Measurements from ENCODE around the gene NAP1L1.
A peak's percentile ranks its signal among the peaks of the same experiment; 100 is the strongest.

The NAP1L1 gene

DNA sequence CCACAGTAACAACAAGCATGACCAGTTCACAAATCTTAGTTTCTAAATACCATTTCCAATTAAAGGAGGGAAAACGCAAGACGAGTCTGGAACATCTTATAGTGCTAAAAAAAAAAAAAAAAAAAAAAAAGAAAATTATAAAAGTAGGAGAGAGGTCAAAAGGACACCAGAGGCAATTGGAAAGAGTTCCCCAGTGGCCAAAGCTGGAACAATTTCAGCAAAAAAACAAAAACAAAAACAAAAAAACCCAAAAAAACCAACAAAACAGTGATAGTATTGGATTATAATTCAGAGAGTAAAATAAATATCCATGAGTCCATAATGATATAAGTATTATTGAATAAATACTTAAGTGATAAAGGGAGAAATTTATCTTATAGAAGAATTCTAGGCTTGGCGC lies 10.3 kb upstream of the NAP1L1 start:
- DNase-seq (ENCODE audit: low read depth, low spot score), result no peak
- no peak for TF ChIP-seq EZH2 (IDR thresholded peaks at IDR 0.05)
- no peak for TF ChIP-seq POLR2AphosphoS5 (IDR thresholded peaks at IDR 0.05; ENCODE audit: borderline replicate concordance, low read depth, low read length)
- TF ChIP-seq FOXP2 (optimal IDR thresholded peaks at IDR 0.05; ENCODE audit: control extremely low read depth, extremely low read length, insufficient read depth), result no peak

DNA sequence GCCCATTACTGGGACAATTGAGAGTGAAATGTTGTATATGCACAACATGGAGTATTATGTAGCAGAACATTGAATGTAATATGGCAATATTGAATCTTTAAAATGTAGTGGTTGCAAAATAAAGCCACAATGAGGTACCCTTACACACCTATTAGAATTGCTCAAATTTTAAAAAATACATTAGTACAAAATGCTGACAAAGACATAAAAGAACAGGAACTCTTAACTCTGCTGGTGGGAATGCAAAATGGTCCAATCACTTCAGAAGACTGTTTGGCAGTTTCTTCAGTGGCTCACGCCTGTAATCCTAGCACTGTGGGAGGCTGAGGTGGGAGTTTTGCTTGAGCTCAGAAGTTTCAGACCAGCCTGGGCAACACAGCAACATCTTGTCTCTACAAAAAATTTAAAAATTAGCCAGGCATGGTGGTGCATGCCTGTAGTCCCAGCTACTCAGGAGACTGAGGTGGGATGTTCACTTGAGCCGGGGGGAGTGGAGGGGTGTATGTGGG lies 6.8 kb upstream of the NAP1L1 start:
- TF ChIP-seq POLR2AphosphoS5 (IDR thresholded peaks at IDR 0.05; ENCODE audit: borderline replicate concordance, low read depth, low read length) (no peak), FOXP2 (optimal IDR thresholded peaks at IDR 0.05; ENCODE audit: control extremely low read depth, extremely low read length, insufficient read depth) (no peak), EZH2 (IDR thresholded peaks at IDR 0.05) (no peak)
- no peak overlapping the region for H3K27ac ChIP-seq
- no peak for DNase-seq (ENCODE audit: low read depth, low spot score)
- no peak overlapping the region for H3K4me3 ChIP-seq
- no peaks in the 10 kb centered on the region for H3K9me3 ChIP-seq (ENCODE audit: low read depth, low read length)
- no peaks in the 10 kb centered on the region for H3K36me3 ChIP-seq (ENCODE audit: insufficient read depth, low read length)
- H3K9ac ChIP-seq (ENCODE audit: insufficient read length), result no peak overlapping the region

More for the DNA sequence above, 10.3 kb upstream of the NAP1L1 start:
- H3K4me3 ChIP-seq, result no peak overlapping the region
- H3K9me3 ChIP-seq (ENCODE audit: low read depth, low read length), result no peaks in the 10 kb centered on the region
- no peaks in the 10 kb centered on the region for H3K36me3 ChIP-seq (ENCODE audit: insufficient read depth, low read length)
- H3K27ac ChIP-seq, result no peak overlapping the region
- H3K9ac ChIP-seq (ENCODE audit: insufficient read length), result no peak overlapping the region

DNA sequence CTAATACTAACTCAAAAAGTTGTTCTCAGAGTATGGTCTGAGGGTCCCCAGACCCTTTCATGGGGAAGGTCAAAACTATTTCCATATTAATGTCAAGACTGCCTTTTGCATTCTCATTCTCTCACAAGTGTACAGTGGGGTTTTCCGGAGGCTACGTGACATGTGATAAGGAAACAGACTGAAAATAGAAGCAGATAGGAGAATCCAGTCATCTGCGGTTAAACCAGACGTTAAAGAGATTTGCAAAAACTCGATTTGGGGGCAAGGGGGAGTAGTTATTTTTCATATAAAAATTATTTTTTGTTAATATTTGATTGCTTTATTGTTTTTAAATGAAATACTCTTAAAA lies 1.0 kb upstream of the NAP1L1 start:
- DNase-seq (ENCODE audit: low read depth, low spot score), result no peak
- peak overlapping the region; percentile 96 for H3K4me3 ChIP-seq
- no peak overlapping the region for H3K9ac ChIP-seq (ENCODE audit: insufficient read length)
- TF ChIP-seq EZH2 (IDR thresholded peaks at IDR 0.05) (no peak), FOXP2 (optimal IDR thresholded peaks at IDR 0.05; ENCODE audit: control extremely low read depth, extremely low read length, insufficient read depth) (no peak), POLR2AphosphoS5 (IDR thresholded peaks at IDR 0.05; ENCODE audit: borderline replicate concordance, low read depth, low read length) (no peak)
- H3K27ac ChIP-seq, result peak overlapping the region; percentile 10; the same call in 1 of the 2 replicates
- peaks cover 14% of the 10 kb centered on the region; the same call in 1 of the 2 replicates for H3K9me3 ChIP-seq (ENCODE audit: low read depth, low read length)
- peaks cover 26% of the 10 kb centered on the region for H3K36me3 ChIP-seq (ENCODE audit: insufficient read depth, low read length)

DNA sequence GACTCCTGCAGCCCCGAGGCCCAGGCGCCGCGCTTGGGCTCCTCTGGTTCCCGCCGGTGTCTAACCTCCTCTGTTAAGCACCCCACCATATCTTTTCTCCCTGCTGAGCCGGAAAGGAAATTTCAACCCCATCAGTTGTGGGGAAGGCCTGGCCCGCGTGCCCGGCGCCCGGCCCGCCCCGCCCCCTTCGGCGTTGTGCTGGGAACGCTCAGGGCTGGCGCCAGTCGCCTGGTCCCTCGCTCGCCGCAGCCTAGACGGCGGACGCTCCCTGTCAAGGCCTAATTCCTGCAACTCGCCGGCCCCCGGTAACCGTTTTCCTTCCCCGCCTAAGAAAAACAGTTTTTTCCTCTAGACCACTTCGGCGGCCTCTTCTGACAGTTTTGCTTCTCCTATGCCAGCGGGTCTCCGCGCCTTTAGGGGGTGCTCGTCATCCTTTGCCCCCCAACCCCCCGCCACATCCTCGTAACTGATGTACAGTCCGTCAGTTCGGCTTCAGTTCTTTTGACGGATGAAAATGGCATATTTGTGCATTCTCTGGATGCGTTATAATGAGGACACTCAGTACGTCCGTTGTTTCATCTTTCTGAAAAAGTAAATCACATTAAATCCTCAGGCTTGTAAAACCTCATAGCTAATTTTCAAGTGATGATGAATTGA lies 506 bp upstream of the NAP1L1 start:
- Histone ChIP-seq H3K36me3 (ENCODE audit: insufficient read depth, low read length) (peaks cover 31% of the 10 kb centered on the region), H3K4me3 (peak overlapping the region; percentile 96), H3K9me3 (ENCODE audit: low read depth, low read length) (peaks cover 19% of the 10 kb centered on the region), H3K27ac (peak overlapping the region; percentile 10; the same call in 1 of the 2 replicates), H3K9ac (ENCODE audit: insufficient read length) (peak overlapping the region; percentile 54)
- DNase-seq (ENCODE audit: low read depth, low spot score), result no peak
- TF ChIP-seq POLR2AphosphoS5 (IDR thresholded peaks at IDR 0.05; ENCODE audit: borderline replicate concordance, low read depth, low read length), result no peak
- no peak for TF ChIP-seq FOXP2 (optimal IDR thresholded peaks at IDR 0.05; ENCODE audit: control extremely low read depth, extremely low read length, insufficient read depth)
- TF ChIP-seq EZH2 (IDR thresholded peaks at IDR 0.05), result no peak

DNA sequence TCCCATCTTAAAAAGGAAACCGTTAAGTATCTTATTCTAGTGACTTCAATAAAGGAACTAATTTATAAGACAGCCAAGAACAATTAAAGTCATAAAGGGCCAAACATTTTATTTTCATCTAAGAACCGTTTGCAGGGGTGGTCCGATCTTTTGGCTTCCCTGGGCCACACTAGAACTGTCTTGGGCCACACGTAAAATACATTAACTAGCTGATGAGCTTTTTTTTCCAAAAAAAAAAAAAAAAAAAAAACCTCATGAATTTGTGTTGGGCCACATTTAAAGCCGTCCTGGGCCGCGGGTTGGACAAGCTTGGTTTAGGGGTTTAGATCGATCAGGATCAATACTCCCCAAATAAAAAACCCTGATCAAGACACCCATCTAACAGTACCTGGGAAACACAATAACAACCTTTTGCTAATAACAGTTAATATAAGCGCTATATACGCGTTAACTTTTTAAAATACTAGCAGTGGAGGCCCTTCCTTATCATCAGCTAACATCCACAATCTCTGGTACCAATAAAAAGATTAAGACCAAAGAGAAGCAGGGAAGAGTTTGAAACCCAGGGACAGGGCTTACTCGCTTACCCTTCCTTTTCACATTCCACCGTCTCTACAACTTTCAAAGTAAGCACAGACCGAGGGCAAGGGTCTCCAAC lies 1.1 kb downstream of the NAP1L1 start:
- TF ChIP-seq EZH2 (IDR thresholded peaks at IDR 0.05) (no peak), FOXP2 (optimal IDR thresholded peaks at IDR 0.05; ENCODE audit: control extremely low read depth, extremely low read length, insufficient read depth) (no peak), POLR2AphosphoS5 (IDR thresholded peaks at IDR 0.05; ENCODE audit: borderline replicate concordance, low read depth, low read length) (peak; percentile 54; the same call in 1 of the 2 replicates)
- DNase-seq (ENCODE audit: low read depth, low spot score), result no peak
- Histone ChIP-seq H3K36me3 (ENCODE audit: insufficient read depth, low read length) (peaks cover 47% of the 10 kb centered on the region), H3K9me3 (ENCODE audit: low read depth, low read length) (peaks cover 33% of the 10 kb centered on the region), H3K4me3 (peak overlapping the region; percentile 96), H3K27ac (peak overlapping the region; percentile 76), H3K9ac (ENCODE audit: insufficient read length) (peak overlapping the region; percentile 97)

DNA sequence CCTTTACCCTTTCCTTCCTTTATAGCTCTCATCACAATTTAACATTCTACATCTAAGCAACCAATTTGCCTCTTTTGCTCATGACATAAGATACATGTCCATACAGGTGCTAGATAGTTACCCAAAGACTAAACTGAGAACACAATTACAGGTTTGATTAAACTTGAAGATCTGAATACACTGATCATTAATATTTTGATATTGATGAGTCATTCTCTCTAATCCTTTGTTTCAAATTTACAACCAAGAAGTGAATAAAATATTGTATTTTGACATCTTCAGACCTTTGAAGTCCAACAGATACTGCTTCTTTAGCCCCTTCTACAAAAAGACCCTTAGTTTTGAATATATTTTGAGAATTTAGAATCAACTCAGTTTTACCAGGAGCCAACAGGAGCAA lies 2.6 kb downstream of the NAP1L1 start:
- peak overlapping the region; percentile 96 for H3K4me3 ChIP-seq
- no peak overlapping the region for H3K9ac ChIP-seq (ENCODE audit: insufficient read length)
- TF ChIP-seq FOXP2 (optimal IDR thresholded peaks at IDR 0.05; ENCODE audit: control extremely low read depth, extremely low read length, insufficient read depth) (no peak), POLR2AphosphoS5 (IDR thresholded peaks at IDR 0.05; ENCODE audit: borderline replicate concordance, low read depth, low read length) (no peak)
- H3K27ac ChIP-seq, result no peak overlapping the region
- peaks cover 39% of the 10 kb centered on the region for H3K9me3 ChIP-seq (ENCODE audit: low read depth, low read length)
- no peak for DNase-seq (ENCODE audit: low read depth, low spot score)
- peaks cover 61% of the 10 kb centered on the region for H3K36me3 ChIP-seq (ENCODE audit: insufficient read depth, low read length)

DNA sequence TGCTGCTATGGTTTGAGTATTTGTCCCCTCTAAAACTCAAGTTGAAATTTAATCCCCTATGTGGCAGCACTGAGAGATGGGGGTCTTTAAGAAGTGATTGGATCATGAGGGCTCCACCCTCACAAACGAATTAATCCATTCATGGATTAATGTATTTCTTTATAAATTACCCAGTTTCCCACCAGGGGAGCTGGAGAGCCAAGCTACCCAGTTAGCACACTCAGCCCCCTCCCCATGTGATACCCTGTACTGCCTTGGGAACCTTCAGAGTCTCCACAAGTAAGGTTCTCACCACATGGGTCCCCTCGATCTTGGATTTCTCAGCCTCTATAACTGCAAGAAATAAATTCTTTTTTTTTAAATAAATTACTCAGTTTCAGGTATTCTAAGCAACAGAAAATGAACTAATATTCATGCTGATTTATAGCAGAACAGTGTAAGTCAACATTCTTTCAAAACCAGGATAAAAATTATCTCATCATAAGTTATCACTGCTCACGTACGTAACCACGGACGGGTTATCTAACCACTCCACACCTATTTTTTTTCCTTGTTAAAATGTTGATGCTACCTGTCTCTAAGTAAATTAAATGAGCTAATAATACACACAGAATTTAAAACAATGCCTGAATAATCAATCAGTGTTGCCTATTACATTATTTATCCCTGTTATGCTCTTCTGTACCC lies 3.6 kb downstream of the NAP1L1 start:
- DNase-seq (ENCODE audit: low read depth, low spot score), result no peak
- no peak for TF ChIP-seq FOXP2 (optimal IDR thresholded peaks at IDR 0.05; ENCODE audit: control extremely low read depth, extremely low read length, insufficient read depth)
- TF ChIP-seq EZH2 (IDR thresholded peaks at IDR 0.05), result no peak
- TF ChIP-seq POLR2AphosphoS5 (IDR thresholded peaks at IDR 0.05; ENCODE audit: borderline replicate concordance, low read depth, low read length), result 0 out of 2 replicates have a peak, but pooled peaks have one; percentile 7
- H3K9me3 ChIP-seq (ENCODE audit: low read depth, low read length), result peaks cover 41% of the 10 kb centered on the region
- H3K4me3 ChIP-seq, result no peak overlapping the region
- peaks cover 72% of the 10 kb centered on the region for H3K36me3 ChIP-seq (ENCODE audit: insufficient read depth, low read length)
- H3K27ac ChIP-seq, result no peak overlapping the region
- no peak overlapping the region for H3K9ac ChIP-seq (ENCODE audit: insufficient read length)
